Brain pericyte (primary cell): ENCODE results near the gene CHST13.

Source experiments
- DNase-seq: peaks from one replicate; pipeline ENCODE4 v3.0.0-alpha.2; 2012; ENCODE audit warnings: low read depth, low spot score

The CHST13 gene

GRCh38 chr3:126540342-126540849 lies 16.4 kb downstream of the CHST13 start:
- no peak for DNase-seq

GRCh38 chr3:126540951-126541627 lies 17.1 kb downstream of the CHST13 start:
- no peak for DNase-seq

- DNase-seq, result no peak
Observed at GRCh38 chr3:126541628-126542339, 17.8 kb downstream of the CHST13 start.

- no peak for DNase-seq
Observed at GRCh38 chr3:126542340-126543241, 18.6 kb downstream of the CHST13 start.

- no peak for DNase-seq
Observed at GRCh38 chr3:126543457-126544061, 19.6 kb downstream of the CHST13 start.

- DNase-seq, result no peak
Observed at GRCh38 chr3:126544596-126545281, 20.8 kb downstream of the CHST13 start.

- DNase-seq, result no peak
Observed at GRCh38 chr3:126545544-126545943, 21.6 kb downstream of the CHST13 start.

GRCh38 chr3:126546013-126546412 lies 22.1 kb downstream of the CHST13 start:
- DNase-seq, result no peak

GRCh38 chr3:126546549-126547239 lies 22.7 kb downstream of the CHST13 start:
- DNase-seq, result no peak

GRCh38 chr3:126547721-126548120 lies 23.8 kb downstream of the CHST13 start:
- DNase-seq, result no peak

GRCh38 chr3:126548556-126549466 lies 24.9 kb downstream of the CHST13 start:
- DNase-seq, result no peak

- DNase-seq, result no peak
Observed at GRCh38 chr3:126549861-126550487, 26.0 kb downstream of the CHST13 start.

- no peak for DNase-seq
Observed at GRCh38 chr3:126550488-126551051, 26.6 kb downstream of the CHST13 start.

GRCh38 chr3:126551121-126551838 lies 27.3 kb downstream of the CHST13 start:
- no peak for DNase-seq

GRCh38 chr3:126551839-126552687 lies 28.1 kb downstream of the CHST13 start:
- no peak for DNase-seq

GRCh38 chr3:126552688-126553283 lies 28.8 kb downstream of the CHST13 start:
- DNase-seq, result no peak
